WTC11 (cell line): Measurements from ENCODE around the gene SCRG1.

Experiments used
- CTCF ChIP-seq: fragments of 200-600 bp; IDR thresholded peaks from 2 replicates; pipeline ENCODE4 v1.8.0; 2022; ENCODE audit warnings: antibody characterized with exemption
- JUN ChIP-seq: sonication (generic); formaldehyde crosslinking; IDR thresholded peaks from 2 replicates; pipeline ENCODE4 v1.8.0; 2023; ENCODE audit warnings: mild to moderate bottlenecking, missing genetic modification reagents

GRCh38 chr4:173432430-173432829 is 33.5 kb upstream of the SCRG1 start:
- no peak for TF ChIP-seq CTCF
- no peak for TF ChIP-seq JUN (CRISPR knock-in tag)
